Activated CD4-positive, alpha-beta memory T cell treated with anti-CD3 and anti-CD28 coated beads, Interleukin-2, amount 10 ng/mL, durations not matched to agents 7 days and 5 days (primary cell): ENCODE data around the gene SPRN. TPM values are rescaled to one million over a fixed set of nuclear protein-coding genes. Genes with fewer than 3 reads are reported as not detected.

Experiments used
- total RNA-seq, 2 experiments: library from RNA; stranded (reverse); gene quantifications; one replicate each; pipeline ENCODE4 v1.2.3, GENCODE V29; 2021

The SPRN gene
- total RNA-seq, 2 experiments from 2014 or later: not detected

Other genes with a start within 250 kb of the SPRN start
- not detected for gene UTF1, start 194.4 kb downstream of the SPRN start, total RNA-seq
- gene VENTX, start 186.8 kb downstream of the SPRN start, total RNA-seq: not detected
- 100 to 1,000 TPM; 206 to 207 TPM for gene ADAM8, start 147.8 kb downstream of the SPRN start, total RNA-seq
- 10 to 100 TPM; 52.3 to 58.2 TPM for gene TUBGCP2, start 115.8 kb downstream of the SPRN start, total RNA-seq
- gene ZNF511, start 115.7 kb downstream of the SPRN start, total RNA-seq: 10 to 100 TPM; 45.7 to 52.7 TPM
- not detected for gene CALY, start 87.7 kb downstream of the SPRN start, total RNA-seq
- gene PRAP1, start 77.3 kb downstream of the SPRN start, total RNA-seq: not detected
- gene FUOM, start 66.6 kb downstream of the SPRN start, total RNA-seq: 10 to 100 TPM; 11.2 to 11.4 TPM
- gene ECHS1, start 51.3 kb downstream of the SPRN start, total RNA-seq: 10 to 100 TPM; 31.3 to 31.6 TPM
- 1 to 10 TPM; 5.9 to 7.8 TPM for gene PAOX, start 45.4 kb downstream of the SPRN start, total RNA-seq
- 10 to 100 TPM; 41.7 to 42.2 TPM for gene MTG1, start 30.5 kb downstream of the SPRN start, total RNA-seq
- gene SCART1, start 29.3 kb upstream of the SPRN start, total RNA-seq: 10 to 100 TPM; 15.3 to 15.4 TPM
- gene CYP2E1, start 102.7 kb upstream of the SPRN start, total RNA-seq: under 1 TPM; 0.43 to 0.76 TPM
- gene SYCE1, start 141.0 kb upstream of the SPRN start, total RNA-seq: under 1 TPM in 1 of 2 experiments, not detected in 1; 0.13 TPM
- not detected for gene FRG2B, start 202.2 kb upstream of the SPRN start, total RNA-seq